Endothelial cell of umbilical vein (primary cell): Measurements from ENCODE around the gene GPATCH1. TPM values are rescaled to one million over a fixed set of nuclear protein-coding genes. Genes with fewer than 3 reads are reported as not detected.

Experiments
- BruUV-seq: library from RNA; stranded (reverse); fragments of 400-500 nt; replicated peaks from 2 replicates; lab custom pipeline; 2021; lab: Mats Ljungman, UMichigan
- CTCF ChIA-PET: fragments of 300-600, 350-600 bp; sonication (Branson Sonifier 250); formaldehyde crosslinking; loops from one replicate; lab custom pipeline; 2021; ENCODE audit warnings: antibody characterized with exemption, inconsistent platforms; lab: Charles Lee
- POLR2A ChIA-PET: fragments of 300-600, 350-600 bp; sonication (Branson Sonifier 250); formaldehyde crosslinking; loops from one replicate; lab custom pipeline; 2021; ENCODE audit warnings: antibody characterized with exemption, inconsistent platforms; lab: Charles Lee
- DNase-seq: peaks from one replicate; pipeline ENCODE4 v3.0.0-alpha.2; 2011; ENCODE audit warnings: low read depth, low spot score
- FAIRE-seq: peaks from 2 replicates; lab custom pipeline; 2011; peaks lifted over from hg19 to GRCh38; lab: Jason Lieb, UNC
- H2AFZ ChIP-seq: 2 replicates; pipeline ENCODE4 v1.6.0; 2012; ENCODE audit warnings: low read depth, low read length, control low read depth, inconsistent platforms
- H3K27ac ChIP-seq: 2 replicates; pipeline ENCODE4 v1.5.1; 2011; ENCODE audit warnings: low read depth, mild to moderate bottlenecking, control low read depth, low read length, moderate library complexity; ENCODE audit not compliant: insufficient read depth
- H3K27me3 ChIP-seq, 2 experiments: 2 replicates each; pipeline versions ENCODE4 v1.6.0 to v1.6.1; 2011; ENCODE audit warnings: low read length in 2 of 2, mixed read lengths in 1 of 2; ENCODE audit not compliant: control insufficient read depth in 2 of 2, insufficient read depth in 2 of 2
- H3K36me3 ChIP-seq, 2 experiments: 2 replicates in 1 of 2; 3 replicates in 1 of 2; pipeline ENCODE4 v1.5.1; 2011; ENCODE audit warnings: low read length in 2 of 2, mild to moderate bottlenecking in 1 of 2, moderate library complexity in 1 of 2; ENCODE audit not compliant: control insufficient read depth in 2 of 2, insufficient read depth in 2 of 2; ENCODE audit errors: extremely low read depth in 1 of 2
- H3K4me1 ChIP-seq: 3 replicates; pipeline ENCODE4 v1.5.1; 2011; ENCODE audit warnings: mild to moderate bottlenecking, low read length; ENCODE audit not compliant: control insufficient read depth, insufficient read depth; ENCODE audit errors: extremely low read depth
- H3K4me2 ChIP-seq: 2 replicates; pipeline ENCODE4 v1.6.1; 2011; ENCODE audit warnings: low read length, control low read depth, mixed read lengths; ENCODE audit not compliant: insufficient read depth
- H3K4me3 ChIP-seq, 3 experiments: fragments of 200-600 bp in 1 of 3; sonication (generic), shearing (Covaris generic) in 1 of 3; replicated peaks in 1 of 3; 2 replicates each; pipeline ENCODE4 v1.5.1; 2011 to 2016; ENCODE audit warnings: control low read depth in 3 of 3, low read length in 3 of 3, mild to moderate bottlenecking in 2 of 3, inconsistent platforms in 1 of 3, low read depth in 1 of 3, moderate library complexity in 1 of 3; ENCODE audit not compliant: insufficient read depth in 1 of 3
- H3K79me2 ChIP-seq: 2 replicates; pipeline ENCODE4 v1.6.0; 2012; ENCODE audit warnings: low read length, inconsistent platforms; ENCODE audit not compliant: control insufficient read depth, insufficient read depth
- H3K9ac ChIP-seq: replicated peaks from 2 replicates; pipeline ENCODE3; 2011; ENCODE audit warnings: low read length, control low read depth; ENCODE audit not compliant: insufficient read depth; ENCODE audit errors: extremely low read depth
- H3K9me1 ChIP-seq: replicated peaks from 3 replicates; pipeline ENCODE4 v1.6.0; 2011; ENCODE audit warnings: mild to moderate bottlenecking, low read length; ENCODE audit not compliant: control insufficient read depth, insufficient read depth; ENCODE audit errors: extremely low read depth
- H3K9me3 ChIP-seq: replicated peaks from 2 replicates; pipeline ENCODE4 v1.5.1; 2012; ENCODE audit warnings: low read length, inconsistent platforms; ENCODE audit not compliant: control insufficient read depth, insufficient read depth
- H4K20me1 ChIP-seq: replicated peaks from 2 replicates; pipeline ENCODE3; 2011; ENCODE audit warnings: mild to moderate bottlenecking, low read length; ENCODE audit not compliant: control insufficient read depth, insufficient read depth; ENCODE audit errors: extremely low read depth
- EZH2 ChIP-seq: IDR thresholded peaks from 2 replicates; pipeline ENCODE4 v1.6.1; 2012; ENCODE audit warnings: borderline replicate concordance, low read depth, mild to moderate bottlenecking, moderate library complexity, low read length, inconsistent platforms; ENCODE audit not compliant: severe bottlenecking
- FOS ChIP-seq: IDR thresholded peaks from 2 replicates; pipeline ENCODE4 v1.6.1; 2011; ENCODE audit warnings: mild to moderate bottlenecking, low read length, moderate library complexity, borderline replicate concordance; ENCODE audit not compliant: insufficient read depth
- GATA2 ChIP-seq: IDR thresholded peaks from 2 replicates; pipeline ENCODE4 v1.7.0; 2011; ENCODE audit warnings: low read depth, mild to moderate bottlenecking, moderate library complexity, mixed read lengths, low read length; ENCODE audit not compliant: insufficient read length, insufficient read depth
- JUN ChIP-seq: IDR thresholded peaks from 2 replicates; pipeline ENCODE4 v1.6.1; 2011; ENCODE audit warnings: borderline replicate concordance, low read depth; ENCODE audit not compliant: insufficient read length, insufficient read depth
- MYC ChIP-seq: IDR thresholded peaks from one replicate; pipeline ENCODE4 v1.6.1; 2011; ENCODE audit warnings: mild to moderate bottlenecking, low read depth, low read length
- POLR2A ChIP-seq: IDR thresholded peaks from 2 replicates; pipeline ENCODE4 v1.6.1; 2012; ENCODE audit warnings: low read depth, mild to moderate bottlenecking, control low read depth, low read length
- POLR2AphosphoS5 ChIP-seq: IDR thresholded peaks from 2 replicates; pipeline ENCODE4 v1.6.1; 2012; ENCODE audit warnings: low read depth, mild to moderate bottlenecking, control low read depth, low read length, moderate library complexity; ENCODE audit not compliant: insufficient read depth
- dilution Hi-C: fragments of 300-500 bp; cut with MboI; formaldehyde crosslinking; loops from one replicate; pipeline ENCODE4 v1.15.0; 2019; ENCODE audit warnings: low sequenced_read_pairs; ENCODE audit not compliant: extremely low pct_ligation_motif_present
- intact Hi-C: fragments of 100-400 bp; cut with micrococcal nuclease; formaldehyde crosslinking; loops from one replicate; pipeline ENCODE4 v1.10.0; 2022
- polyA plus RNA-seq, 4 experiments: library from polyadenylated mRNA; depleted of rRNA in 3 of 4; stranded (reverse) in 3 of 4; unstranded in 1 of 4; fragments of >200 nt; gene quantifications; 2 replicates each; pipeline versions ENCODE4 v1.2.1 to v1.2.3, GENCODE V29; 2011 to 2012; ENCODE audit warnings: missing spikeins in 1 of 4
- total RNA-seq: library from RNA; stranded (reverse); gene quantifications from 2 replicates; pipeline ENCODE4 v1.2.3, GENCODE V29; 2021
- TF ChIP-seq, protein P1 (sequence below), 2 donors: IDR thresholded peaks; 1 replicate in 1 of 2; 2 replicates in 1 of 2; pipeline ENCODE4 v1.5.1; 2011; ENCODE audit warnings: low read length in 2 of 2, mild to moderate bottlenecking in 2 of 2, moderate library complexity in 2 of 2, control low read depth in 1 of 2, inconsistent platforms in 1 of 2, low read depth in 1 of 2; ENCODE audit not compliant: insufficient read depth in 1 of 2; ENCODE audit errors: extremely low read depth in 1 of 2
- TF ChIP-seq, protein P2 (sequence below): IDR thresholded peaks from 2 replicates; pipeline ENCODE4 v1.6.1; 2011; ENCODE audit not compliant: insufficient read depth, insufficient read length

GPATCH1 gene
- total and polyA plus RNA-seq, 2 donors (not counting 3 experiments of a cell fraction or from before 2014, with no cell fraction given): 4.5 to 9.2 TPM

DNA sequence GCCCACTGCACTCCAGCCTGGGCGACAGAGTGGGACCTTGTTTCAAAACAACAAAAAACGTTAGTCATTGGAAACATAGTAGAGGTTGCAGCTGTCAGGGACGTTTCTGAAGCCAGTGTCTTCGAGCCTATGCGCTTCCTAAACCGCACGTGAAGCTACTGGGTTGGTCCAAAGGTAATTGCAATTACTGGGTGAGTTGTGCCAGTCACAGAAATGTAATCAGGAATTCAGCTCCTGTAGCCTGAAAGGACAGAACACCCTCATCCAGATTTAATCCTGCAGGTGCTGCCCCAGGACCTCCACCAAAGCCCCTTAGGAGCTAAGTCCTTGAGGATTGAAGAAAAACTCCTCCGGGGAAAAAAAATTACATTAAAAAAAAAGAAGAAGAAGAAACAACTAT, 13.9 kb upstream of the GPATCH1 start:
- Histone ChIP-seq H3K4me3 (no peak overlapping the region), H3K79me2 (no peaks in the 10 kb centered on the region), H3K4me2 (no peak overlapping the region), H3K9me3 (no peaks in the 10 kb centered on the region), H3K27ac (no peak overlapping the region), H3K36me3 (no peaks in the 10 kb centered on the region), H3K9ac (no peak overlapping the region), H3K27me3 (peaks cover 5 to 16% of the 10 kb centered on the region in 2 experiments), H3K9me1 (no peaks in the 10 kb centered on the region), H2AFZ (no peak overlapping the region), H4K20me1 (no peaks in the 10 kb centered on the region), H3K4me1 (no peaks in the 10 kb centered on the region)
- FAIRE-seq: no peak
- CTCF ChIA-PET: interaction anchor here (0.6 kb wide), 1 partner anchor 18 kb away, joined by 3 read pairs; no protein-coding TSS in a partner anchor
- TF ChIP-seq MYC (no peak), GATA2 (no peak), EZH2 (no peak), FOS (no peak), POLR2A (no peak), JUN (no peak), POLR2AphosphoS5 (no peak)
- TF ChIP-seq, protein P1, sequence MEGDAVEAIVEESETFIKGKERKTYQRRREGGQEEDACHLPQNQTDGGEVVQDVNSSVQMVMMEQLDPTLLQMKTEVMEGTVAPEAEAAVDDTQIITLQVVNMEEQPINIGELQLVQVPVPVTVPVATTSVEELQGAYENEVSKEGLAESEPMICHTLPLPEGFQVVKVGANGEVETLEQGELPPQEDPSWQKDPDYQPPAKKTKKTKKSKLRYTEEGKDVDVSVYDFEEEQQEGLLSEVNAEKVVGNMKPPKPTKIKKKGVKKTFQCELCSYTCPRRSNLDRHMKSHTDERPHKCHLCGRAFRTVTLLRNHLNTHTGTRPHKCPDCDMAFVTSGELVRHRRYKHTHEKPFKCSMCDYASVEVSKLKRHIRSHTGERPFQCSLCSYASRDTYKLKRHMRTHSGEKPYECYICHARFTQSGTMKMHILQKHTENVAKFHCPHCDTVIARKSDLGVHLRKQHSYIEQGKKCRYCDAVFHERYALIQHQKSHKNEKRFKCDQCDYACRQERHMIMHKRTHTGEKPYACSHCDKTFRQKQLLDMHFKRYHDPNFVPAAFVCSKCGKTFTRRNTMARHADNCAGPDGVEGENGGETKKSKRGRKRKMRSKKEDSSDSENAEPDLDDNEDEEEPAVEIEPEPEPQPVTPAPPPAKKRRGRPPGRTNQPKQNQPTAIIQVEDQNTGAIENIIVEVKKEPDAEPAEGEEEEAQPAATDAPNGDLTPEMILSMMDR (IDR thresholded peaks at IDR 0.05; ENCODE audit: extremely low read depth in 1 of 2, insufficient read depth in 1 of 2, low read depth in 1 of 2, low read length in 2 of 2): no peak
- TF ChIP-seq, protein P2, sequence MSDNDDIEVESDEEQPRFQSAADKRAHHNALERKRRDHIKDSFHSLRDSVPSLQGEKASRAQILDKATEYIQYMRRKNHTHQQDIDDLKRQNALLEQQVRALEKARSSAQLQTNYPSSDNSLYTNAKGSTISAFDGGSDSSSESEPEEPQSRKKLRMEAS: no peak
- dilution Hi-C loops: no loop called here
- POLR2A ChIA-PET: no interaction called here
- DNase-seq: no peak
- intact Hi-C loops: no loop called here
- BruUV-seq: no TSS peak
